A549 (cell line): ENCODE measurements around the gene GJD2.

Source experiments
- BHLHE40 ChIP-seq: IDR thresholded peaks from 2 replicates; pipeline ENCODE4 v1.6.1; 2012; ENCODE audit warnings: low read depth, low read length, inconsistent platforms
- CBX8 ChIP-seq: fragments of 200-600 bp; sonication (generic); IDR thresholded peaks from 2 replicates; pipeline ENCODE4 v1.6.1; 2016
- EP300 ChIP-seq, 2 experiments: fragments of >200 bp; sonication (Bioruptor Twin); formaldehyde crosslinking; IDR thresholded peaks; 2 replicates in 1 of 2; 3 replicates in 1 of 2; pipeline ENCODE4 v1.6.1; 2016 to 2017
- ESRRA ChIP-seq: fragments of 150-350 bp; IDR thresholded peaks from 2 replicates; pipeline ENCODE4 v1.6.1; 2014; ENCODE audit warnings: mild to moderate bottlenecking, low read length, borderline replicate concordance
- HDAC2 ChIP-seq: fragments of 200-600 bp; sonication (generic); IDR thresholded peaks from 2 replicates; pipeline ENCODE4 v1.6.1; 2016
- HOXA7 ChIP-seq: fragments of 250-450 bp; sonication (Bioruptor Pico); IDR thresholded peaks from 2 replicates; pipeline ENCODE4 v1.5.0; 2020; ENCODE audit warnings: mild to moderate bottlenecking, moderate library complexity
- JUNB ChIP-seq: fragments of >200 bp; sonication (Bioruptor Twin); formaldehyde crosslinking; IDR thresholded peaks from 2 replicates; pipeline ENCODE4 v1.6.1; 2016
- PHF8 ChIP-seq: fragments of 200-600 bp; sonication (generic); IDR thresholded peaks from 2 replicates; pipeline ENCODE4 v1.6.1; 2016; ENCODE audit warnings: low read depth, mild to moderate bottlenecking, antibody characterized with exemption, moderate library complexity, borderline replicate concordance
- POLR2A ChIP-seq: IDR thresholded peaks from 2 replicates; pipeline ENCODE4 v1.6.1; 2012; ENCODE audit warnings: mild to moderate bottlenecking, low read length
- RAD21 ChIP-seq, 2 experiments: fragments of >200 bp in 1 of 2; sonication (Bioruptor Twin) in 1 of 2; formaldehyde crosslinking in 1 of 2; IDR thresholded peaks in 1 of 2; conservative IDR thresholded peaks in 1 of 2; 2 replicates in 1 of 2; 3 replicates in 1 of 2; pipeline ENCODE4 v1.6.1; 2012 to 2018; ENCODE audit warnings: inconsistent platforms in 1 of 2
- RCOR1 ChIP-seq: fragments of 150-350 bp; IDR thresholded peaks from 2 replicates; pipeline ENCODE4 v1.6.1; 2014; ENCODE audit warnings: antibody characterized with exemption, low read length, low read depth
- SMC3 ChIP-seq: fragments of >200 bp; sonication (Bioruptor Twin); formaldehyde crosslinking; IDR thresholded peaks from 3 replicates; pipeline ENCODE4 v1.6.1; 2018; ENCODE audit warnings: inconsistent platforms
- ZC3H11A ChIP-seq: fragments of 450-650 bp; IDR thresholded peaks from 2 replicates; pipeline ENCODE4 v1.6.1; 2014; ENCODE audit warnings: antibody characterized with exemption, mild to moderate bottlenecking
- TF ChIP-seq, protein P1 (sequence below): fragments of >200 bp; sonication (Bioruptor Twin); formaldehyde crosslinking; IDR thresholded peaks from 3 replicates; pipeline ENCODE4 v1.5.1; 2016

DNA sequence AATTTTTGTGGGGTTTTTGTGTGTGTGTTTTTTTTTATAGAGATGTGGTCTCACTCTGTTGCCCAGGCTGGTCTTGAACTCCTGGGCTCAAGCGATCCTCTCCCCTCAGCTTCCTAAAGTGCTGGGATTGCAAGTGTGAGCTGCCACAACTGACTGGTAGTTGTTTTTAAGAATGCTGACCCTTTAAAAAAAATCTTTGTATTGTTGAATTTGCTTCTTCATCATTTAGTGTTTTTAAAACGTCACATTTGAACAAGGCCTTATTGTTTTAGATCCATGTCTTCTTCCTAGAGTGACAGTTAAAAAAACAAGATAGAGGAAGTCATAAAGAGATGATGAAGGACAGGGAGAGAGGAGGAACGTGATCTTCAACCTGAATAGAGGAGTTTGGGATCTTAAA, 24.1 kb downstream of the GJD2 start:
- TF ChIP-seq POLR2A (no peak), EP300 (IDR thresholded peaks at IDR 0.05) (no peak), HDAC2 (no peak), SMC3 (no peak), HOXA7 (CRISPR knock-in tag) (no peak), RCOR1 (no peak), ZC3H11A (no peak), CBX8 (no peak), ESRRA (no peak), RAD21 (conservative IDR thresholded peaks at IDR 0.05 in 1 of 2, IDR thresholded peaks at IDR 0.05 in 1 of 2) (no peak), PHF8 (no peak), JUNB (no peak), BHLHE40 (no peak)
- TF ChIP-seq, protein P1, sequence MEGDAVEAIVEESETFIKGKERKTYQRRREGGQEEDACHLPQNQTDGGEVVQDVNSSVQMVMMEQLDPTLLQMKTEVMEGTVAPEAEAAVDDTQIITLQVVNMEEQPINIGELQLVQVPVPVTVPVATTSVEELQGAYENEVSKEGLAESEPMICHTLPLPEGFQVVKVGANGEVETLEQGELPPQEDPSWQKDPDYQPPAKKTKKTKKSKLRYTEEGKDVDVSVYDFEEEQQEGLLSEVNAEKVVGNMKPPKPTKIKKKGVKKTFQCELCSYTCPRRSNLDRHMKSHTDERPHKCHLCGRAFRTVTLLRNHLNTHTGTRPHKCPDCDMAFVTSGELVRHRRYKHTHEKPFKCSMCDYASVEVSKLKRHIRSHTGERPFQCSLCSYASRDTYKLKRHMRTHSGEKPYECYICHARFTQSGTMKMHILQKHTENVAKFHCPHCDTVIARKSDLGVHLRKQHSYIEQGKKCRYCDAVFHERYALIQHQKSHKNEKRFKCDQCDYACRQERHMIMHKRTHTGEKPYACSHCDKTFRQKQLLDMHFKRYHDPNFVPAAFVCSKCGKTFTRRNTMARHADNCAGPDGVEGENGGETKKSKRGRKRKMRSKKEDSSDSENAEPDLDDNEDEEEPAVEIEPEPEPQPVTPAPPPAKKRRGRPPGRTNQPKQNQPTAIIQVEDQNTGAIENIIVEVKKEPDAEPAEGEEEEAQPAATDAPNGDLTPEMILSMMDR = no peak
